ENCODE measurements around the gene LRRC63. TPM values are rescaled to one million over a fixed set of nuclear protein-coding genes. Genes with fewer than 3 reads are reported as not detected.
A peak's percentile ranks its signal among the peaks of the same experiment; 100 is the strongest.
"Not testable (repeated sequence)": the region's sequence is repeated elsewhere in the genome, so short reads cannot be mapped to it uniquely, and the experiment has no call there.

LRRC63 gene
- total RNA-seq, 1 donor from 2014 or later: 0.42 TPM

DNA sequence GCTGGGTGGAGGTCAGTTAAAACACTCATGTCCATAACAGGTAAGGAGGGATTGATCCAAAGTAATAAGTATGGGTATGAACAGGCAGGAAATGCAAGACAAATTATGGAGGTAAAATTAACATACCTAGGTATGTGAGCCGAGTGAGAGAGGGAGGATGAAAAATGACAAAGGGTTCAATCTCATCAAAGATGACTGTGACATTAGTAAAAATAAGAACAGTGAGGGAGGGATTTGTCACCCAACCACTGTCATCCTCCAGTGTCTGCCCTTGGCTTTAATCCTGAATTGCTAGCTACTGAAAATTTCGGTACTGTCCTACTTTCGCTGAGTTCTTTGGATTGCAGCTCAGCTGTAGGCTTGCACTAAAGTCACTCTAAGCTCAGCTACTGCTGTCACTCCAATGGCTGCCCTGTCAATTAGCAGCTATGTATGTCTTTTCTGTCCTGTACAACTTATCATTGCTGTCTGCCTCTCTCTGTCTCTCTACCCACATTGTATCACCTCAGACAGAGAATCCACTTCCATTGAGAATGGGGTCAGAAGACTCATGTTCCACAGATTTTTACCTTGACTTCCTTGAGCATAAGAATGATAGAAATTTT is 62.5 kb downstream of the LRRC63 start:
- Histone ChIP-seq H3K4me3 (ENCODE audit: low read depth, low read length) (no peak overlapping the region), H3K36me3 (ENCODE audit: control insufficient read depth, insufficient read depth, low read length) (no peaks in the 10 kb centered on the region), H3K27me3 (ENCODE audit: control insufficient read depth, insufficient read depth, low read length) (no peaks in the 10 kb centered on the region)
- TF ChIP-seq, protein P1, sequence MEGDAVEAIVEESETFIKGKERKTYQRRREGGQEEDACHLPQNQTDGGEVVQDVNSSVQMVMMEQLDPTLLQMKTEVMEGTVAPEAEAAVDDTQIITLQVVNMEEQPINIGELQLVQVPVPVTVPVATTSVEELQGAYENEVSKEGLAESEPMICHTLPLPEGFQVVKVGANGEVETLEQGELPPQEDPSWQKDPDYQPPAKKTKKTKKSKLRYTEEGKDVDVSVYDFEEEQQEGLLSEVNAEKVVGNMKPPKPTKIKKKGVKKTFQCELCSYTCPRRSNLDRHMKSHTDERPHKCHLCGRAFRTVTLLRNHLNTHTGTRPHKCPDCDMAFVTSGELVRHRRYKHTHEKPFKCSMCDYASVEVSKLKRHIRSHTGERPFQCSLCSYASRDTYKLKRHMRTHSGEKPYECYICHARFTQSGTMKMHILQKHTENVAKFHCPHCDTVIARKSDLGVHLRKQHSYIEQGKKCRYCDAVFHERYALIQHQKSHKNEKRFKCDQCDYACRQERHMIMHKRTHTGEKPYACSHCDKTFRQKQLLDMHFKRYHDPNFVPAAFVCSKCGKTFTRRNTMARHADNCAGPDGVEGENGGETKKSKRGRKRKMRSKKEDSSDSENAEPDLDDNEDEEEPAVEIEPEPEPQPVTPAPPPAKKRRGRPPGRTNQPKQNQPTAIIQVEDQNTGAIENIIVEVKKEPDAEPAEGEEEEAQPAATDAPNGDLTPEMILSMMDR (IDR thresholded peaks at IDR 0.05; ENCODE audit: insufficient read depth, low read length, poor library complexity, severe bottlenecking): no peak
- no peak for DNase-seq (ENCODE audit: low read depth)

DNA sequence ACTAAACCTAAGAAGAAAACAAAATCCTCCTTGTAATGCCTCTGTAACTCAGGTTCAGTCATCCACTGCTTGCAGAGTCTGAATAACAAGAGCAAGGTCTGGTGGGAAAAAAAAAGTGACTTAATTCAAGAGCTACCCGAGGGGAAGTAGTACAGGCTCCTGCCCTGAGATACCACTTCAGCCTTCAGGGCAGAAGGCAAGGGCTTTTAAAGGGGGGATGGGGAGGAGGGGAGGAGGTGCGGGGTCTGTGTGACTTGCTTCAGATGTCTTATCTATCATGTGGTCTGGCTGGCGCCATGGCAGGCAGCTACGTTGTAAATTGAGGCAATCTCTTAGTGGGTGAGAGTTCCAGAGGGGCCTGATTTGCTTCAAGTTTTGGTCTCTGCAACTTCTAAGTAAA is 66.7 kb downstream of the LRRC63 start:
- H3K27me3 ChIP-seq (ENCODE audit: control insufficient read depth, insufficient read depth, low read length): no peaks in the 10 kb centered on the region
- TF ChIP-seq, protein P1 (IDR thresholded peaks at IDR 0.05; ENCODE audit: insufficient read depth, low read length, poor library complexity, severe bottlenecking): no peak
- H3K4me3 ChIP-seq (ENCODE audit: low read depth, low read length): no peak overlapping the region
- H3K36me3 ChIP-seq (ENCODE audit: control insufficient read depth, insufficient read depth, low read length): no peaks in the 10 kb centered on the region
- no peak for DNase-seq (ENCODE audit: low read depth)

DNA sequence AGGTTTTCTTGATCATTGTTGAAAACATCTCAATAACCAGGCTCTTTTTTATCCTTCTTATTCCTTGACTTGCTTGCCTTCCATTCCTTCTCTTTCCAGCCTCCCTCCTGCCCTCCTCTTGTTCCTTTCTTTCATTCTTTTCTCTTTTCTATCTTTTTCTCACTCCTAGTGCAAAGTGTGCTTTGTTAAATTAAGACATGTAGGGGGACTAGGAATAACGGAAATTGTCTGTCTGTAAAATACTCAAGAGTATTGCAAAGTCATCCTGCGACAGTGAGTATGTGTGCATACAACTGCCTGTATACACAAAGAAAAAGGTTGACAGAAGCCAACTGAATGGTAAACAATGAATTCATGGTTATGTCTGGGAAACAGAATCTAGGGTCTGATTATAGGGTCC is 70.1 kb downstream of the LRRC63 start:
- H3K27me3 ChIP-seq (ENCODE audit: control insufficient read depth, insufficient read depth, low read length): no peaks in the 10 kb centered on the region
- TF ChIP-seq, protein P1 (IDR thresholded peaks at IDR 0.05; ENCODE audit: insufficient read depth, low read length, poor library complexity, severe bottlenecking): no peak
- no peaks in the 10 kb centered on the region for H3K36me3 ChIP-seq (ENCODE audit: control insufficient read depth, insufficient read depth, low read length)
- H3K4me3 ChIP-seq (ENCODE audit: low read depth, low read length): no peak overlapping the region
- DNase-seq (ENCODE audit: low read depth): no peak

DNA sequence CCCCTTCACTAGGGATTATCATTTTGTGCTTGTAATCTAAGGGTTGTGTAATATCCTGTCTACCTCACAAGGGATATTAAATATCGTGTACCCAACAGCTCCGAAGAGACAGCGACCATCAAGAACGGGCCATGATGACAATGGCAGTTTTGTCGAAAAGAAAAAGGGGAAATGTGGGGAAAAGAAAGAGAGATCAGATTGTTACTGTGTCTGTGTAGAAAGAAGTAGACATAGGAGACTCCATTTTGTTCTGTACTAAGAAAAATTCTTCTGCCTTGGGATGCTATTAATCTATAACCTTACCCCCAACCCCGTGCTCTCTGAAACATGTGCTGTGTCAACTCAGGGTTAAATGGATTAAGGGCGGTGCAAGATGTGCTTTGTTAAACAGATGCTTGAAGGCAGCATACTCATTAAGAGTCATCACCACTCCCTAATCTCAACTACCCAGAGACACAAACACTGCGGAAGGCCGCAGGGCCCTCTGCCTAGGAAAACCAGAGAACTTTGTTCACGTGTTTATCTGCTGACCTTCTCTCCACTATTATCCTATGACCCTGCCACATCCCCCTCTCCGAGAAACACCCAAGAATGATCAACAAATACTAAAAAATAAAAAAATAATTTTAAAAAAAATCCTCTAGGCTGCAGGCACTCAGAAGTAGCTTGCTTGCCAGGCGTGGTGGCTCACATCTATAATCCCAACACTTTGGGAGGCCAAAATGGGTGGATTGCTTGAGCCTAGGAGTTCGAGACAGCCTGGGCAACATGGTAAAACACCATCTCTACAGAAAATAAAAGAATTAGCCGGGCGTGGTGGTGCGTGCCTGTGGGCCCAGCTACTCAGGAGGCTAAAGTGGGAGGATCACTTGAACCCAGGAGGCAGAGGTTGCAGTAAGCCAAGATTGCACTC is 72.4 kb downstream of the LRRC63 start:
- H3K4me3 ChIP-seq (ENCODE audit: low read depth, low read length); DNase-seq (ENCODE audit: low read depth); H3K36me3 ChIP-seq (ENCODE audit: control insufficient read depth, insufficient read depth, low read length); H3K27me3 ChIP-seq (ENCODE audit: control insufficient read depth, insufficient read depth, low read length): not testable (repeated sequence)

DNA sequence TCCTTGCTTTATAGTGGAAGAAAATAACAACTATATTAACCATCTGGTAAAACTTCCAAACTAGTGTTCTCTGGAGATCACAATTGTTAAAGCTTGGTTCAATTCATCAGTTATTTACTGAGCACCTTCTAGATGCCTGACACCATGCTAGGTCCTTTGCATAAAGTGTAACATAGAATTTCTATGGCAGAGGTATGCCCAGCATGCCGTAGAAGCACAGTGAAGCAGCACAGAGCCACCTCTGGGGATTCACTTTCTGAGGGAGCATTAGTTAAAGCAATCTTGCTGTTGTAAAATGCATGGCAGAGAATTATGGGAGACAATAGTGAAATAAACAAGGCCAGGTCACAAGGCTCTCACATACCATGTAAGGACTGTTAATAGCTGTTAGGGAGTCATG is 75.2 kb downstream of the LRRC63 start:
- Histone ChIP-seq H3K36me3 (ENCODE audit: control insufficient read depth, insufficient read depth, low read length) (no peaks in the 10 kb centered on the region), H3K27me3 (ENCODE audit: control insufficient read depth, insufficient read depth, low read length) (no peaks in the 10 kb centered on the region), H3K4me3 (ENCODE audit: low read depth, low read length) (no peak overlapping the region)
- DNase-seq (ENCODE audit: low read depth): no peak
- TF ChIP-seq, protein P1 (IDR thresholded peaks at IDR 0.05; ENCODE audit: insufficient read depth, low read length, poor library complexity, severe bottlenecking): no peak

DNA sequence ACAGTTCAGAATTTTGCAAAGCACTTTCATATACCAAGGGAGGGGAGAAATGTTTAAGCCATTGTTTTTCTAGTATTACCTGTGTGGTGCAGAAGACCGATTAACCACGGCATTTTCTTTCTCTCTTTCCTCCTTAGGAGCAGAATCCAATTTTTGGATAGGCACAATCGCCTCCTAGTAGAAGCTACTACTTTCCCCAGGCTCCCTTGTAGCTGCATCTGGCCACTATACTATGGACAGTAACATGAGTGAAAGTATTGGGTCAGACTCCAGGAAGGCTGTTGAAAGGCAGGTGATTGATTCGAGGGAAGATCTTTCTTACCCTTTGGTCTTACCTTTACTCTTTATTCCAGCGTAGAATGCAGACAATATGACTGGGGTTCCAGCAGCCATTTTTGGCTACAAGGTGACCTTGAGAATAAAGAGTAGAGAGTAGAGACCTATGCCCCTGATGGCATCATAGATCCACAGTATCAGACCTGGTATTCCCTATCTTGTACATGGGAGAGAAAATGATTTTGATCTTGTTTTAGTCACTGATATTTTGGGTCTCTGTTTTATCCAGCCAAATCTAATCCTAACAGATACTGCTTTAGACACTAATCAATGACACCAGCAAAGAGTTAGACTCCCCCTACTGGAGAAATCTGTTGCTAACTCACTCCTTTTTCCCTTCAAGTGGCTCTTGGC is 77.0 kb downstream of the LRRC63 start:
- peak; percentile 14 for DNase-seq (ENCODE audit: low read depth)
- TF ChIP-seq, protein P1 (IDR thresholded peaks at IDR 0.05; ENCODE audit: insufficient read depth, low read length, poor library complexity, severe bottlenecking): peak; percentile 76
- H3K27me3 ChIP-seq (ENCODE audit: control insufficient read depth, insufficient read depth, low read length): no peaks in the 10 kb centered on the region

More for the DNA sequence above, 77.0 kb downstream of the LRRC63 start:
- H3K4me3 ChIP-seq (ENCODE audit: low read depth, low read length): no peak overlapping the region
- H3K36me3 ChIP-seq (ENCODE audit: control insufficient read depth, insufficient read depth, low read length): no peaks in the 10 kb centered on the region
